ENCODE results near the gene GPR132.

DNA sequence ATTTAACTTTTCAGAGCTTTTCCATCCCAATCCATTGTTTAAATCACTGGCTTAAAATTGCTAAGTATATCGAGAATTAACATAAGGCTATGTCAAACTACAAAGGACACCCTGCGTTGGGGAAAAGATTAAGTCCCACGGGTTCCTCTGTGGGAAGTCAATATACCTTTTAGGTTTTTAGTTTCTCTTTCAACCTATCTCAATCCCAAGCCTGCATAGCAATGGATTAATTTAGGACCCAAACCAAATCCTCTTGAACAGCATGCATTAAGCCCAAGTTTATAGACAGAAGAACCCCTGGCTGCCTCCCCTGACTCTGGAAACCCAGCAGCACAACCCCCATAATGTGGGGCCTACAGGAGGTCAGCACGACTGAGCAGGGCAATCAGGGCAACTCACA lies 50.6 kb downstream of the GPR132 start:
- TF ChIP-seq, protein P1, sequence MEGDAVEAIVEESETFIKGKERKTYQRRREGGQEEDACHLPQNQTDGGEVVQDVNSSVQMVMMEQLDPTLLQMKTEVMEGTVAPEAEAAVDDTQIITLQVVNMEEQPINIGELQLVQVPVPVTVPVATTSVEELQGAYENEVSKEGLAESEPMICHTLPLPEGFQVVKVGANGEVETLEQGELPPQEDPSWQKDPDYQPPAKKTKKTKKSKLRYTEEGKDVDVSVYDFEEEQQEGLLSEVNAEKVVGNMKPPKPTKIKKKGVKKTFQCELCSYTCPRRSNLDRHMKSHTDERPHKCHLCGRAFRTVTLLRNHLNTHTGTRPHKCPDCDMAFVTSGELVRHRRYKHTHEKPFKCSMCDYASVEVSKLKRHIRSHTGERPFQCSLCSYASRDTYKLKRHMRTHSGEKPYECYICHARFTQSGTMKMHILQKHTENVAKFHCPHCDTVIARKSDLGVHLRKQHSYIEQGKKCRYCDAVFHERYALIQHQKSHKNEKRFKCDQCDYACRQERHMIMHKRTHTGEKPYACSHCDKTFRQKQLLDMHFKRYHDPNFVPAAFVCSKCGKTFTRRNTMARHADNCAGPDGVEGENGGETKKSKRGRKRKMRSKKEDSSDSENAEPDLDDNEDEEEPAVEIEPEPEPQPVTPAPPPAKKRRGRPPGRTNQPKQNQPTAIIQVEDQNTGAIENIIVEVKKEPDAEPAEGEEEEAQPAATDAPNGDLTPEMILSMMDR (IDR thresholded peaks at IDR 0.05): no peak
- no peak for TF ChIP-seq EP300 (IDR thresholded peaks at IDR 0.05)
- no peak for TF ChIP-seq POLR2AphosphoS5 (IDR thresholded peaks at IDR 0.05)
- TF ChIP-seq POLR2A (IDR thresholded peaks at IDR 0.05): no peak
